Bronchial smooth muscle cell (primary cell): Measurements from ENCODE around the gene UTP11. TPM values are rescaled to one million over a fixed set of nuclear protein-coding genes. Genes with fewer than 3 reads are reported as not detected.

Source experiments
- total RNA-seq: library from RNA; depleted of rRNA; stranded (reverse); fragments of >200 nt; gene quantifications from 2 replicates; pipeline ENCODE4 v1.2.1, GENCODE V29; 2014

UTP11 gene, protein sequence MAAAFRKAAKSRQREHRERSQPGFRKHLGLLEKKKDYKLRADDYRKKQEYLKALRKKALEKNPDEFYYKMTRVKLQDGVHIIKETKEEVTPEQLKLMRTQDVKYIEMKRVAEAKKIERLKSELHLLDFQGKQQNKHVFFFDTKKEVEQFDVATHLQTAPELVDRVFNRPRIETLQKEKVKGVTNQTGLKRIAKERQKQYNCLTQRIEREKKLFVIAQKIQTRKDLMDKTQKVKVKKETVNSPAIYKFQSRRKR
- 16.5 and 25.5 TPM in 2 replicates for total RNA-seq

DNA sequence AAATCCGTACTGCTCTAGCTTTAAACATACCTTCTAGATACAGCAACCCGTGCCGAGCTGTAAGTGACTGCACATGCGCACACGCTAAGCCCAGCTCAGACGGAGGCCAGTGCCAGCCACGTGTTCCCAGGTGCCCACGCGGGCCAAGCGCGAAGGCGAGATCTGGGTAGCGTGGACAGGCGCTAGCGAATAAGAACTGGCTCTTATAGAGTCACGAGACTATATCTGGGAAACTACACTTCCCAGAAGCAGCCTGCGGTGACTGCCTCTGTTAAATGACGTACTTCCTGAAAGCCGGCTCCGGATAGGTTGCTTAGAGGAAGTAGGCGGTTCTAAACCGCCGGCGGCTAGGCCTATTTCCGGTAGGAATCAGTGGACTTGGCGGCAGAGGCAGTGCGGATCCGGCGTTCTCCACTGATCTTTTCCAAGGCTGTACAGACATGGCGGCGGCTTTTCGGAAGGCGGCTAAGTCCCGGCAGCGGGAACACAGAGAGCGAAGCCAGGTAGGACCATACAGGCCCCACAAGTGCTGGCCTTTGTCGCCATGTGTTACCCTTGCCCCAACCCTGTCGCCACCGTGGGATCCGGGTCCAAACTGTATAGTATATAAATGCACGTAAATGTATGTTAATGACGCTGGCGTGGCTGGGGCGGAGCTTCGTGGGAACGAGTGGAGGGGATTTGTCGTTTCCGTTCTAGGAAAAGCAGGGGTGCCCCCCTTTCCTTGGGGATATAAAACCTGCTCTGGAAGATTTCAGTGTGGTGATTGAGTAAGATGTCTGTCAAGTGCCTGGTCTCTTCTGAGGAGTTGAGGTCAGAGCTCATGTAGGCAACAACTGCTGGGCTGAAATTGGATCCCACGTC, at the start of gene UTP11:
TSS of gene UTP11 (plus strand) at position 372 of the 864 bp plus-strand sequence. CDS start at position 441, 69 bp downstream.

DNA sequence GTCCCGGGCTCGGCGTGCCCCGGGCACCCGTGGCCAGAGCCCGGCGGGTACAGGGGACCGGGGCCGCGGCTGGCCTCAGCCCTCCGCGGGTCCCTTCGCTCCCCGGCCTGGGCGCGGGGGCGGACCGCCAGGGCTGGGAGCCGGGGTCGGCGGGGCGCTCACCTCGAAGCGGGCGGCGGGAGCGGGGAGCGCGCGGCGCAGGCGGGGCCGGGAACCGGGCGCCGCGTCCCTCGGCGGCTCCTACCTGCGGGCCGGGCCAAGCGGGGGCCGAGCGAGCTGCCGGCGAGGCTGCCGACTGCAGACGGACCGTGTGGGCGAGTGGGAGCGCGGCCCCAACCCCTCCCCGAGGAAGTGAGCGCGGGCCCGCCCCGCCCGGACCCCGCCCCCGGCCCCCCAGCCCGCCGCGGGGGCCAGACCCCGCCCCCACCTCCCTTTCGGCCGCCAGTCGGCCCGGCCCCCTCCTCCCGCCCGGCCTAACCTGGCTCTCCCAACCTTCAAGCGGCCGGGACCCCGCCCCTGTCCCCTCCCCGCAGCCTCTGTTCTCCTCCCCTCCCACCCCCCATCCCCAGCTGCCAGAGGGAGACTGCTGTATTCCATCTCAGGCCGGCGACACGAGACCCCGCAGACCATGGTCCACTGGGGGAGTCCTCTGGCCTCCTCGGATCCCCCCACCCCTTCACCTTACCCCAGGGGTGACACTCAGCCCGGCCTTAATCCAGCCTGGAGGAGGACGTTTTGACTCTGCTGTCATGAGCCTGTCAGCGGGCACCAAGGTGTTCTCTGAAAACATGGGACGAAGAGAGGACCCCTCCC, 7.1 kb upstream of the UTP11 start, which contains the start of gene FHL3:
TSS of gene FHL3 (minus strand) at position 320 of the 813 bp plus-strand sequence. CDS start 6,102 bp downstream, outside the sequence.

DNA sequence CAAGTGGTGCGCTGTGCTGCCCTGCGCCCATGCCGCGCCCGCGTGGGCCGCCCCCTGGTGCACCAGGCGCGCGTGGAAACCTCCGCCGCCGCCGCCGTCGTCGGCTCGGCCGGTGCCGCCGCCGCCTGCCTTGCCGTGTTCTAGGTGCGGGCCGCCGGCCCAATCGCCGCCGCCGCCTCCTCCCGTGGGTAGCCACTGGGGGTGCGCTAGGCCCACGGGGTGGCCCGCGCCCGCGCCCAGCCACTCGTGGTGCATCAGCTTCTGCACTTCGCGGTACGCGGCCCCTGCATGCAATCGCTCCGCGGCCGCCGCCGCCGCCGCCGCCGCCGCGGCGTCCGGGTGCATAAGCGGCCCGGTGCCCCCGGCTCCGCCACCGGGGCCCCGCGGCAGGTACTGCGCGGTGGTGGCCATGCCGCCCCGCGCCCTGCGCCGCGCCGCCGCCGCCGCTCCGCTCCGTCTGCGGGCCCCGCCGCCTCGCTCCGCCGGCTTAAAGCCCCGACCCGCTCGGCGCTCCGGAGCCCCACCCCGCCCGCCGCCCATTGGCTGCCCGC, 33.9 kb downstream of the UTP11 start, which contains the start of gene POU3F1:
TSS of gene POU3F1 (minus strand) at position 461 of the 551 bp plus-strand sequence. CDS start at position 411, 50 bp downstream.

Other genes starting within 250 kb of the UTP11 start
- under 0.01 TPM in 1 of 2 replicates, not detected in the other for gene EPHA10, start 247.6 kb upstream of the UTP11 start, total RNA-seq
- gene MANEAL, start 218.9 kb upstream of the UTP11 start, total RNA-seq: 0.32 and 1.8 TPM in 2 replicates
- 6.5 and 18.4 TPM in 2 replicates for gene C1orf122, start 204.9 kb upstream of the UTP11 start, total RNA-seq
- 5.8 TPM in 2 replicates for gene YRDC, start 204.5 kb upstream of the UTP11 start, total RNA-seq
- gene MTF1, start 153.1 kb upstream of the UTP11 start, total RNA-seq: 1.7 and 2.1 TPM in 2 replicates
- gene INPP5B, start 65.7 kb upstream of the UTP11 start, total RNA-seq: 22.5 and 37.4 TPM in 2 replicates
- gene SF3A3, start 22.7 kb upstream of the UTP11 start, total RNA-seq: 82.2 and 95.7 TPM in 2 replicates
- gene FHL3, start 7.2 kb upstream of the UTP11 start, total RNA-seq: 11.5 and 11.6 TPM in 2 replicates
- gene POU3F1, start 34.1 kb downstream of the UTP11 start, total RNA-seq: 0.16 and 0.17 TPM in 2 replicates